B cell (primary cell): Measurements from ENCODE around the gene ITCH. TPM values are rescaled to one million over a fixed set of nuclear protein-coding genes. Genes with fewer than 3 reads are reported as not detected.
"Not testable (repeated sequence)": the region's sequence is repeated elsewhere in the genome, so short reads cannot be mapped to it uniquely, and the experiment has no call there.

ENCODE experiments used
- ATAC-seq: fragments of 200-7000 bp; cut with Tn5 transposase; one replicate; pipeline ENCODE4 v1.10.0; 2021; ENCODE audit warnings: low read depth, mild to moderate bottlenecking, moderate number of reproducible peaks, moderate library complexity
- CTCF ChIA-PET: fragments of 350-600 bp; sonication (Branson Sonifier 250); formaldehyde crosslinking; loops from one replicate; lab custom pipeline; 2021; ENCODE audit warnings: antibody characterized with exemption, inconsistent platforms; lab: Charles Lee
- POLR2A ChIA-PET: fragments of 350-600 bp; sonication (Branson Sonifier 250); formaldehyde crosslinking; loops from one replicate; lab custom pipeline; 2021; ENCODE audit warnings: antibody characterized with exemption; lab: Charles Lee
- DNase-seq: peaks from one replicate; pipeline ENCODE4 v3.0.0; 2013
- H2AFZ ChIP-seq: 2 replicates; pipeline ENCODE4 v1.6.1; 2012; ENCODE audit warnings: mild to moderate bottlenecking, low read depth, low read length; ENCODE audit not compliant: insufficient read depth, poor library complexity, severe bottlenecking
- H3K27ac ChIP-seq, 2 donors: 1 replicate in 1 of 2; 2 replicates in 1 of 2; pipeline ENCODE4 v1.5.1; 2012 to 2013; ENCODE audit warnings: low read length in 2 of 2, mild to moderate bottlenecking in 2 of 2, moderate library complexity in 1 of 2
- H3K27me3 ChIP-seq, 4 experiments: fragments of 200-600 bp in 1 of 4; sonication (generic) in 1 of 4; replicated peaks in 1 of 4; 1 replicate in 2 of 4; 2 replicates in 2 of 4; pipeline versions ENCODE4 v1.6.1 to v1.7.0; 2013 to 2016; ENCODE audit warnings: low read length in 3 of 4, mild to moderate bottlenecking in 2 of 4, mixed read lengths in 1 of 4, moderate library complexity in 1 of 4; ENCODE audit not compliant: insufficient read depth in 4 of 4, control insufficient read depth in 3 of 4; ENCODE audit errors: control extremely low read depth in 1 of 4
- H3K36me3 ChIP-seq, 2 experiments: replicated peaks in 1 of 2; 1 replicate in 1 of 2; 2 replicates in 1 of 2; pipeline versions ENCODE4 v1.6.1 to v1.7.1; 2013; ENCODE audit warnings: low read length in 1 of 2; ENCODE audit not compliant: insufficient read depth in 2 of 2, control insufficient read depth in 1 of 2; ENCODE audit errors: control extremely low read depth in 1 of 2, extremely low read depth in 1 of 2
- H3K4me1 ChIP-seq, 2 donors: fragments of 200-600 bp in 1 of 2; sonication (generic) in 1 of 2; 1 replicate in 1 of 2; 2 replicates in 1 of 2; pipeline versions ENCODE4 v1.5.1 to v1.6.1; 2013 to 2017; ENCODE audit warnings: low read length in 2 of 2; ENCODE audit not compliant: control insufficient read depth in 2 of 2, insufficient read depth in 2 of 2
- H3K4me2 ChIP-seq: replicated peaks from 2 replicates; pipeline ENCODE3; 2012; ENCODE audit warnings: mild to moderate bottlenecking, low read depth, low read length; ENCODE audit not compliant: poor library complexity, severe bottlenecking
- H3K4me3 ChIP-seq, 5 experiments: fragments of 200-600 bp in 1 of 5; sonication (generic) in 1 of 5; 1 replicate in 3 of 5; 2 replicates in 2 of 5; pipeline versions ENCODE4 v1.5.1 to v1.7.0; 2011 to 2016; ENCODE audit warnings: low read length in 4 of 5, mild to moderate bottlenecking in 4 of 5, low read depth in 2 of 5, control low read depth in 1 of 5, moderate library complexity in 1 of 5; ENCODE audit not compliant: insufficient read depth in 1 of 5; ENCODE audit errors: control extremely low read depth in 1 of 5, extremely low read depth in 1 of 5
- H3K79me2 ChIP-seq: fragments of 200-600 bp; sonication (generic); one replicate; pipeline ENCODE4 v1.6.0; 2016; ENCODE audit warnings: low read length; ENCODE audit not compliant: control insufficient read depth, insufficient read depth
- H3K9ac ChIP-seq: fragments of 200-600 bp; sonication (generic); 2 replicates; pipeline ENCODE4 v1.6.1; 2017; ENCODE audit warnings: mild to moderate bottlenecking, low read length, moderate library complexity
- H3K9me3 ChIP-seq, 3 donors: one replicate each; pipeline versions ENCODE4 v1.6.1 to v1.7.1; 2013; ENCODE audit warnings: low read length in 2 of 3; ENCODE audit not compliant: control insufficient read depth in 2 of 3, insufficient read depth in 1 of 3; ENCODE audit errors: control extremely low read depth in 1 of 3
- H4K20me1 ChIP-seq: 2 replicates; pipeline ENCODE4 v1.6.0; 2012; ENCODE audit warnings: mild to moderate bottlenecking, low read length; ENCODE audit not compliant: insufficient read depth, control insufficient read depth, poor library complexity, severe bottlenecking
- H3K27ac Mint-ChIP-seq: one replicate; pipeline ENCODE4 v1.8.0; 2021; ENCODE audit warnings: mixed read lengths
- H3K27me3 Mint-ChIP-seq: one replicate; pipeline ENCODE4 v1.8.0; 2021; ENCODE audit warnings: mixed read lengths
- H3K4me1 Mint-ChIP-seq: one replicate; pipeline ENCODE4 v1.8.0; 2021; ENCODE audit warnings: mixed read lengths
- H3K4me3 Mint-ChIP-seq: one replicate; pipeline ENCODE4 v1.8.0; 2021; ENCODE audit warnings: mixed read lengths
- H3K9me3 Mint-ChIP-seq: one replicate; pipeline ENCODE4 v1.8.0; 2022; ENCODE audit warnings: mixed read lengths; ENCODE audit not compliant: insufficient read depth
- CTCF ChIP-seq: fragments of 200-600 bp; IDR thresholded peaks from one replicate; pipeline ENCODE4 v1.8.0; 2022; ENCODE audit warnings: antibody characterized with exemption, mild to moderate bottlenecking
- EZH2 ChIP-seq: IDR thresholded peaks from 2 replicates; pipeline ENCODE4 v1.6.1; 2012; ENCODE audit warnings: borderline replicate concordance, low read depth, mild to moderate bottlenecking, moderate library complexity, low read length; ENCODE audit not compliant: insufficient read depth, poor library complexity, severe bottlenecking
- WGBS: methylation state at CpG from one replicate; pipeline ENCODE4 v1.1.5; 2013; ENCODE audit warnings: missing lambda C conversion rate; ENCODE audit not compliant: insufficient coverage; 5-methylcytosine and 5-hydroxymethylcytosine counted together
- intact Hi-C: fragments of 100-400 bp; cut with micrococcal nuclease; formaldehyde crosslinking; loops from one replicate; pipeline ENCODE4 v1.10.0; 2022
- polyA plus RNA-seq: library from polyadenylated mRNA; depleted of rRNA; stranded (reverse); fragments of >200 nt; gene quantifications from 2 replicates; pipeline ENCODE4 v1.2.3, GENCODE V29; 2012
- total RNA-seq, 2 donors: library from RNA; stranded (reverse); fragments of 120-200 nt in 1 of 2; gene quantifications; 1 replicate in 1 of 2; 2 replicates in 1 of 2; pipeline versions ENCODE4 v1.2.3 to v1.2.4, GENCODE V29; 2013 to 2022

The ITCH gene
- total and polyA plus RNA-seq, 2 donors (not counting 1 experiment from before 2014, with no cell fraction given), result 10.0 to 110 TPM

DNA sequence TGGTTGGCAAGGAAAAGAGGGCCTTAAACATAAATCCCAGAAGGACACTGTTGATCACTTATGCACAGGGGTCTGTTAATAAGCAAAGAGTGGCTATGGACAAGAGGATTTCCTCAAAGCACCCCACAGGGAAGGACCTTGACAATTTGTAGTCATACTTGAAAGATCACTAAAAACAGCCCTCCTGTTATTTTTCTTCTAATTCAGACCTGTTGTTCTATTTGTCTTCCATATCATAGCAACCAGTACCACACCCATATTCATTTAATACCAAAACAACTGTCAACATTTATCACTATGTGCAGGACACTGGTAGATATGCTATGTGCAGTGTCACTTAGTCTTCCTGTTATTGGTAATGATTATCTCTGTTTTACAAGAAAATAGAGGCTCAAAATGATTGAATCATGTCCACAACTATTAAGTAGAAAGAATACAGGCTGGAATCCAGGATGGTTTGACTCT lies 149.9 kb downstream of the ITCH start:
- H3K4me3 ChIP-seq, result no peak overlapping the region
- H3K9me3 ChIP-seq, result no peaks in the 10 kb centered on the region
- DNase-seq, result peak; percentile 19
- ATAC-seq, result no peak
- no peak overlapping the region for H3K4me2 ChIP-seq
- ChIA-PET CTCF (interaction anchor here (5.3 kb wide), 1 partner anchor 200 kb away, joined by 38 read pairs; no protein-coding TSS in a partner anchor), POLR2A (no interaction called here)
- H3K4me1 Mint-ChIP-seq, result peaks cover 29% of the 10 kb centered on the region
- H3K79me2 ChIP-seq, result peaks cover 22% of the 10 kb centered on the region
- peaks cover under 1% of the 10 kb centered on the region for H4K20me1 ChIP-seq
- no peaks in the 10 kb centered on the region for H3K27me3 ChIP-seq
- peak overlapping the region; percentile 64 for H3K27ac Mint-ChIP-seq
- no peak overlapping the region for H3K9ac ChIP-seq
- H3K27ac ChIP-seq, result peak overlapping the region in 1 of 2 donors; percentile 29
- peaks cover 5 to 8% of the 10 kb centered on the region in 2 donors for H3K4me1 ChIP-seq
- intact Hi-C loops, result no loop called here
- H2AFZ ChIP-seq, result no peak overlapping the region
- no peak overlapping the region for H3K4me3 Mint-ChIP-seq
- TF ChIP-seq CTCF (no peak), EZH2 (no peak)
- H3K9me3 Mint-ChIP-seq, result no peaks in the 10 kb centered on the region
- H3K36me3 ChIP-seq, result peaks cover 13% of the 10 kb centered on the region in 2 experiments
- H3K27me3 Mint-ChIP-seq, result no peaks in the 10 kb centered on the region

- H3K9ac ChIP-seq, H3K9me3 Mint-ChIP-seq, H4K20me1 ChIP-seq, ATAC-seq, H3K27ac Mint-ChIP-seq, H3K27me3 Mint-ChIP-seq, H2AFZ ChIP-seq, POLR2A ChIA-PET, intact Hi-C loops, H3K27ac ChIP-seq, H3K9me3 ChIP-seq, H3K4me3 ChIP-seq, H3K27me3 ChIP-seq, DNase-seq, H3K4me2 ChIP-seq: not testable (repeated sequence)
- Histone ChIP-seq H3K36me3 (peaks cover 2 to 11% of the 10 kb centered on the region in 2 experiments), H3K79me2 (peaks cover 33% of the 10 kb centered on the region), H3K4me1 (peaks cover 5 to 10% of the 10 kb centered on the region in 2 donors)
- peaks cover 37% of the 10 kb centered on the region for H3K4me1 Mint-ChIP-seq
- 95% methylated on average over 12 of the region's 17 CpGs for WGBS
- peak overlapping the region; percentile 97 for H3K4me3 Mint-ChIP-seq
- CTCF ChIA-PET, result interaction anchor here (0.8 to 5.3 kb wide), 2 partner anchors 9 to 201 kb away, joined by 4 to 38 read pairs; no protein-coding TSS in a partner anchor
These were observed 151.0 kb downstream of the ITCH start for GRCh38 chr20:34514034-34514433.
